Measurements from ENCODE around the gene ENTHD1. TPM values are rescaled to one million over a fixed set of nuclear protein-coding genes. Genes with fewer than 3 reads are reported as not detected.

The ENTHD1 gene
- total RNA-seq, 1 experiment from 2014 or later, result not detected

GRCh38 chr22:39713799-39714290 lies 179.7 kb downstream of the ENTHD1 start:
- no peak for DNase-seq
- Histone ChIP-seq H2AK5ac (ENCODE audit: insufficient read length, low read length) (no peak overlapping the region), H2BK12ac (ENCODE audit: insufficient read length, low read depth, low read length) (no peak overlapping the region), H3K4me2 (ENCODE audit: insufficient read depth, insufficient read length, low read length) (no peak overlapping the region), H3K79me1 (ENCODE audit: insufficient read depth, low read depth, low read length, poor library complexity, severe bottlenecking) (no peaks in the 10 kb centered on the region), H4K91ac (ENCODE audit: insufficient read length, low read depth, low read length) (no peak overlapping the region), H3K18ac (ENCODE audit: insufficient read length, low read depth, low read length) (no peak overlapping the region), H2BK120ac (ENCODE audit: low read depth, low read length, poor library complexity, severe bottlenecking) (no peak overlapping the region), H3K27me3 (ENCODE audit: insufficient read depth, low read length) (no peaks in the 10 kb centered on the region), H2BK15ac (ENCODE audit: low read depth, low read length) (no peak overlapping the region), H3K23ac (ENCODE audit: insufficient read length, low read depth, low read length) (no peak overlapping the region), H3K4me1 (ENCODE audit: insufficient read depth, low read length) (no peaks in the 10 kb centered on the region), H2BK20ac (ENCODE audit: low read depth, low read length, poor library complexity, severe bottlenecking) (no peak overlapping the region), H3T11ph (ENCODE audit: low read length) (no peak overlapping the region), H2BK5ac (ENCODE audit: insufficient read length, low read length) (no peak overlapping the region), H3K14ac (ENCODE audit: insufficient read depth, low read length) (peak overlapping the region; percentile 50), H3K27ac (ENCODE audit: insufficient read length, low read depth, low read length) (no peak overlapping the region), H4K20me1 (ENCODE audit: control insufficient read depth, insufficient read depth, insufficient read length) (no peaks in the 10 kb centered on the region), H3K4ac (ENCODE audit: low read depth, low read length) (no peak overlapping the region), H2AFZ (ENCODE audit: low read length) (no peak overlapping the region), H3K9me3 (ENCODE audit: control insufficient read depth, low read depth, low read length) (no peaks in the 10 kb centered on the region), H3K9ac (ENCODE audit: extremely low read depth, insufficient read length, low read length) (no peak overlapping the region), H3K79me2 (ENCODE audit: insufficient read depth, low read length) (no peaks in the 10 kb centered on the region), H3K56ac (ENCODE audit: insufficient read length, low read depth, low read length) (no peak overlapping the region), H4K5ac (ENCODE audit: insufficient read length, low read depth, low read length) (no peak overlapping the region), H4K8ac (replicated peaks; ENCODE audit: insufficient read length, low read depth, low read length) (no peak overlapping the region), H3K23me2 (ENCODE audit: insufficient read length, low read depth, low read length, poor library complexity, severe bottlenecking) (no peaks in the 10 kb centered on the region)
- no CpG with 5 or more reads among the region's 10 CpGs for WGBS (ENCODE audit: extremely low coverage, insufficient read length, low lambda C conversion rate)
- Mint-ChIP-seq H3K27ac (peak overlapping the region in 1 of 3 experiments; percentile 74; a peak in 1 of 7 replicates), H3K27me3 (ENCODE audit: low read depth) (peaks cover 8% of the 10 kb centered on the region), H3K9me3 (no peaks in the 10 kb centered on the region), H3K36me3 (ENCODE audit: insufficient read depth in 1 of 3, low read depth in 3 of 3) (no peaks in the 10 kb centered on the region), H3K4me1 (peaks cover 11 to 14% of the 10 kb centered on the region in 2 experiments), H3K4me3 (no peak overlapping the region)
- TF ChIP-seq CTCF (conservative IDR thresholded peaks at IDR 0.05), result no peak
